GM18873 (cell line): ENCODE measurements around the gene PALD1.

Experiments
- ATAC-seq: cut with Tn5 transposase; IDR thresholded peaks from one replicate; pipeline ENCODE4 v1.9.1; 2021; ENCODE audit warnings: mild to moderate bottlenecking, moderate library complexity, moderate number of reproducible peaks; ENCODE audit not compliant: unreplicated experiment, low FRiP score

The PALD1 gene

DNA sequence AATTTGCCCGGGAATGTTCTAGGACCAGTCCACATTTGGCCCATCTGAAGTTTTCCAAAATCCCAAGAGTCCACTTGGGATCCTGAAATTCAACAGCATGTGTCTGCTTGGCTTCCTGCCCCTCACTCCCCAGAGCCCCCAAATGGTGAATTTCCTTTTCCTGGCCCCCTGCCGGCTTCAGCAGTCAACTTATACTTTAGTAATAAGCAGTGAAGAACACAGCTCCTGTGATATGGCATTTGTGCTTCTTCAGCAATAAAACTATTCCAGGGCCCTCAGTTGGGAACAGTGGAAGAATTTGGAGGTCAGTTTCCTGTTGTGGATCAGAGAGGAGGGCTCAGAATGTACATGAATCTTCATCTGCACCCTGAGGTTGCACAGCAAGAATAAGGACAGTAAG, 72.9 kb downstream of the PALD1 start:
- no peak for ATAC-seq

DNA sequence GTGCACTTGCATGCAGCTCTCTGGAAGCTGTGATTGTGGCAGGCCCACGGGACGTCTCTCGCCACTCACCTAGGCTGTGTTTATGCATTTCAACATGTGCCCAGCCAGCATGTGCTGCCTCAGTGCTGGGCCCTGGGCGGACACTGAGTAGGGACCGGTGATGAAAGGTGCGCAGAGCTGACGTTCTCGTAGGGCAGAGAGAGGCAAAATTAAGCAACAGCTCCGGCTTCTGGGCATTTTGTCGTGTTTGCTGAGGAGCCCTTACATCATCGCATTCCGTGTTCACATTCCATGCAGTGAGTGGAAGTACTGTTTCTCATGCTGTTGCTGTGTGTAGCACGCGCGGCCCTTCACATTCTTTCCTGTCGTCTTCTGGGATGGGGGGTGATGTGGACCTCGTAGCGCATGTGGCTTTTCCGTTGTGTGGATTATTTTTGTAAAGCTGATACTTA, 73.4 kb downstream of the PALD1 start:
- no peak for ATAC-seq

DNA sequence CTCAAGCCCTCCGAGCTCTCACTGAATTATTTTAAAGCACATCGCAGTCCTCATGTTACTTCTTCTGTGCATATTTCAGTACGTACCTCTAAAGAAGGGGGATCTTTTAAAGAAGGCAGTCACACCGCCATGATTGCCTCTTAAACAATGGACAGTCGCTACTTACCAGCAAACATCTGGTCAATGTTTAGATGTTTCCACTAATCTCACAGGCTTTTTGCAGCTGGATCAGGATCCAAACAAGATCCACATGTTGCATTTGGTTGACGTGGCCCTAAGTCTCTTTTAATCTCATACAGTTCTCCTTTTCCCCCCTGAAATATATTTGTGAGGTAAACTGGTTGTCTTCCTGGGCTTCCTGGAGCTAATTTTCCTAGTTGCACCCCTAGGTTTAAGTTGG, 74.0 kb downstream of the PALD1 start:
- no peak for ATAC-seq

DNA sequence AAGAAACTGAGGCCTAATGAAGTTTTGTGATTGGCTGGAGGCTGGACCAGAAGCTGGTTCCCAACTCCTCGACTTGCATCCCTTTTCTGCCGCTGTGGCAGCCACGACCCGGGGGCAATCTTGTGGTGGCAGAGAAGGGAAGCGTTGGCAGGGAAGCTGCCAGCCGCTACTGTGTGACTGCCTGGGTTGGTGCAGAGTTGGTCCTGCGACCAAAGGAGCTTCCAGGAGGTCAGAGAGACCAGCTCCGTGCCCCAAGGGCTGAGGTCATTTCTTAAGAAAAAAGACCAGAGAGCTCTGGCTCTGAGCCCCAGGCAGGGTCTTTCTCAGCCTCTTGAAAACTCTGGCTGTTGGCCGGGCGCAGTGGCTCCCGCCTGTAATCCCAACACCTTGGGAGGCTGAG, 76.8 kb downstream of the PALD1 start:
- ATAC-seq: no peak

DNA sequence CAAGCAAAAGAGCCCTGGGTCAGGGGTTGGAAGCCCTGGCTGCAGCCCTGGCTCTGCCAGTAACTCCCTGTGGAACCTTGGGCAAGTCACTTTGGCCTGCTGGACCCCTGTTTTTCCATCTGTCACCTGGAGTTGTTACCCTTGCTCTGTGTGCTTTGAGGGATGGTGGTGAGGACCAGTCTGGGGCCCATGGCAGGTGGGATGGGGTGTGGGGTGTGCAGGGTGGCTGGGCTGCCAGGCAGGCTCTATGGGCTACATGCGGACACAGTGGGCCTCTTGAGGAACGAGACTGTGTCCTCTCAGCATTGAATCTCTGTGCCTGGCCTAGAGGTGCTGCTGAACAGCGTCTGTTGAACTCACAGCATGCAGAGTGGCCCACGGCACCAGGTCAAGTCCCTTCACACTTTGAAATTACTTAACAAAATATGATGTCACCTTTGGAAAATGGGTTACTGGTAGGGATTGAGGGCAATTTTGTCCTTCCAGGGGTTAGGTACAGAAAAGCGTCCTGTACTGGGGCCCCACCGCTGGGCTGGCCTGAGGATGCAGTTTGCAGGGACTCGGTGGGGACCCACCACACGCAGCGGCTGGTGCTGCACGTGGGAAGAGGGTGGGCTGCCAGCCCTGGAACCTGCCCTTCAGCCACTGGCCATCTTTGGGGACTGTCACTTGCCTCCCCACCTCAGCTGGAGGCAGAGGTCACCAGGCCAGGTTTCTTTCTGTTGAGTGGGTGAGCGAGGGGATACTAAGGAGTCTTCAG, 78.7 kb downstream of the PALD1 start:
- ATAC-seq: no peak

DNA sequence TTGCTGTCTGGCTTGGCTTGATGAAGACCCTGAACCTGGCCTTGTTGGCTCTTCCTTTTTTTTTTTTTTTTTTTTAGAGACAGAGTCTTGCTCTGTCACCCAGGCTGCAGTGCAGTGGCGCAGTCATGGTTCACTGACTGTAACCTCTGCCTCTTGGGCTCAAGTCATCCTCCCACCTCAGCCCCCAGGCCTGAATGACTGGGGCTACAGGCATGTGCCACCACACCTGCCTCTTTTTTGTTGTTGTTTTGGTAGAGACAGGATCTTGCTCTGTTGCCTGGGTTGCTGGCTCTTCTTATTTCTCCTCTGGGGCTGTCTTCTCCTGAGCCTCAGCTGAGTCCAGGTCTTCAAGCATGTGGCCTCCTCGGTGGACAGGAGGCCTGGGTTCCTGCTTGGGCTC, 79.3 kb downstream of the PALD1 start:
- no peak for ATAC-seq

DNA sequence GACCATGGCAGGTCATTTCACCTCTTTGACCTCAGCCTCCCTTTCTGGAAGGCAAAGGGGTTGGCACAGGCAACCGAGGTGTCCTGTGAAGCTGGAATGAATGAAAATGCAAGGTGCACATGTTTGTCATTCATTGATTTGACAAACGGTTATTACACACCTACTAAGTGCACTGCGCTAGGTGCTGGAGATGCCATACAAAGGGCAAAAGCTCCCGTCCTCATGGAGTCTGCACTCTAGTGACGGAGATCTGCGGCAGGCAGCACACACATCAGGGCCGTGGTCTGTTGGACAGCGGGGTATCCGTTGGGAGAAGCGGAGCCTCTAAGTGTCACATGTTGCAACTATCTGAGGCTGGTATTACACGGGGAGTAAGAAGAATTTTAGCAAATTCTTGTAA, 79.7 kb downstream of the PALD1 start:
- ATAC-seq: no peak

DNA sequence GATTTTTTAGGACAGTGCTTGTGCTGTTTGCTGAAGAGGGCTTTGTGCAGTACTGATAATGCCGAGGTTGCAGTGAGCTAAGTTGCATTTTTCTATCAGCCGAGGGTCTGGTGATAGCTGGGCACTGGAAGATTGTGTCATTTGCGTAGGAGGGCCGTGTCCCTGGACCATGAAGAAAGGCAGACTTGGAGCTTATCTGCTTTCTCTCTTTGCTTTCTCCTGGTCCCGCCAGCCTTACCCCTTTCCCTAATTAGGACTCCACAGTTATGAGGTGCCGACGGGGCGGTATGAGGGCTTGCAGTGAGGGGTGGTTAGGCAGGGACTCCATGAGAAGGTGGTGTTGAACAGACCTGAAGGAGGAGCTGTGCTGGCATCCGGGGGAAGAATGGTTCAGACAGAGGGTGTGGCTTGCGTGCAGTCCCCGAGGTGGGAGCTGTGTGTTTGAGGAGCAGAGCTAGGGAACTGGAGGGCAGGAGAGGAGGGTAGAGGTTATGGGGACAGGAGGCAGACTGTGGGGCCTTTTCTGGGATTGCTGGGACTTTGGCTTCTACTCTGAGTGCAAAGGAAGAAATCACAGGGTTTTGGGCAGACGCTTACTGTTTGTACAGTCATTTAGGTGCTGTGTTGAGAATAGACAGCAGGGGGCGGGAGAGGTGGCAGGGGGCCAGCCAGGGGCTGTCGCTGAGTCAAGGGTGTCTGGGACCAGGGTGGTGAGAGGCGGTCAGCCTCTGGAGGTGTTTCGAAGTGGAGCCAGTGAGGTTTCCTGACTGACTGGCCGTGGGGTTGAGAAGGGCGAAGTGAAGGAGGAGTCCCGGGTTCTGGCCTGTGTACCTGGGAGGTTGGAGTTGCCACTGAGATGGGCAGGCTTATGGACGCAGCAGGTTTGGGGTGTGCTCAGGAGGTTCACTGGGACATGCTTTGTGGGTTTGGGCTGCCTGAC, 80.6 kb downstream of the PALD1 start:
- no peak for ATAC-seq

DNA sequence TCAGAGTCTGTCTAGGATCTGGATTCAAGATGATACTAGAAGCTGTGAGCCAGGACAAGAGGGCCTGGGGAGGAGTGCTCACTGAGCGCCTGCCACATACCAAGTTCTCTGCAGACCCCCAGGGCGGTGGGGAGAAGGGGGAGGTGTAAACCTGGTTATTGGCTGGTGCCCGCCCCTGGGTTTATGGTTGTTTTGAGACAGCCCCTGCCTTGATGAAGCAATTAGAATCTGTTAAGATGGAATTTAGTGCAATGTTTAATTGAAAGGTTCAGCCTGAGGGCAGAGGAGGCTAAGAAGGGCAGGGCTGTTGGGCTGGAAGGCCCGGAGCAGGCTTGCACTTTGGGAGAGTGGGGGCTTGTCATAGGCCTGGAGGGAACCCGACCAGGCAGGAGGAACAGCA, 81.3 kb downstream of the PALD1 start:
- no peak for ATAC-seq

DNA sequence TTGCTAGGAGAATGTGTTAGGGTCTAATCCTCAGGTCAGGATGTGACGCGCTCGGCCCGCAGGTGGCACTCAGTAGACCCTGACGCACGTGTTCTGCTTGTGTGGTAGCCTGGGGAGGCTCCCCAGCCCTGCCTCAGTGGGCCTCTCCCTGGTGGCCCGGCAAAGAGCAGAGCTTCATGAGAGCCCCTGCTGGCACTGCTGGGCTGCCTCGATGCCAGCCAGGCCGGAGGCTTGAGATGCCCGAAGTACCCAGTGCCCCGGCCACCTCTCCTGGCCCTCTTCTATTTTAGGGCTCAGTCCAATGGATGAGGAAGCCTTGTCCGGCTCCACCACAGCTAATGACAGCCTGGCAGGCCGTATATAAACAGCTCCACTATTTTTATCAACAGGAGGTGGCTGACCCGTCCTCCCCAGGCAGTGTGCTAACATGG, 82.0 kb downstream of the PALD1 start:
- ATAC-seq: no peak

DNA sequence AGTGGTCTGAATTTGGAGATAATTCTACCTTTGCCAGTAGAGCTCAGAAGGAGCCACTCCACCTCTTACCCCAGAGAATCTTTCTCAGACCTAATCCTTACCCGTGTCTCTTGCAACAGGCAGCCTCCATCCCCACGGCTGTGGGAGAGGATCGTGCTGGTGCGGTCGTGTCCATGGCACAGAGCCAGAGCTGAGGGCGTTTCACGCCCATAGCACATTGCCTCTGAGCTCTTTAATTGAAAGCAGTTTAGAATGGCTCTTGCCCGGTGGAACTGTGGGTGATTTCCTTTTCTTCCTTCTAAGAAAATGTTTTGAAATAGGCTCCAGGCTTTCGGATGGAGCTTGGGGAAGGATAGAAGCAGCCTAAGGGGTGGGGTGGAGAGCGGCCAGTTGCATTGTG, 82.5 kb downstream of the PALD1 start:
- ATAC-seq: no peak

DNA sequence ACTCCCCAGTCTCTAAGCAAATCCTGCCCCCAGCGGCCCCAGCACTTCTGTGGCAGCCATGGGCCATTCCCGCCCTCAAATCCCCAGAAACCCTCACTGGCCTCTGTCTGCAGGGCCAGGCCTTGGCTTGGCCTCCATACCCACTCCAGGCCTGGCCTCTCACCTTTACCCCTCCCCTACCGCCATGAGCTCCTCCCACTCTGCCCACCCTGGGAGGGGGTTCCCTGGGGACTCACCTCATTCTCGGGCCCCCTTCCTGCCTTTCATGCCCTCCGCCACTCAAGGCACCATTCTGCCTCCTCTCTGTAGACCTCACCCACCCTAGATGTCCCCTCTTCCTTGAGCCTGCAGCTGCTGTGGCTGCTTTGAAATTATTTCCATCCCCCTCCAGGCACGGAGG, 83.0 kb downstream of the PALD1 start:
- ATAC-seq: no peak

DNA sequence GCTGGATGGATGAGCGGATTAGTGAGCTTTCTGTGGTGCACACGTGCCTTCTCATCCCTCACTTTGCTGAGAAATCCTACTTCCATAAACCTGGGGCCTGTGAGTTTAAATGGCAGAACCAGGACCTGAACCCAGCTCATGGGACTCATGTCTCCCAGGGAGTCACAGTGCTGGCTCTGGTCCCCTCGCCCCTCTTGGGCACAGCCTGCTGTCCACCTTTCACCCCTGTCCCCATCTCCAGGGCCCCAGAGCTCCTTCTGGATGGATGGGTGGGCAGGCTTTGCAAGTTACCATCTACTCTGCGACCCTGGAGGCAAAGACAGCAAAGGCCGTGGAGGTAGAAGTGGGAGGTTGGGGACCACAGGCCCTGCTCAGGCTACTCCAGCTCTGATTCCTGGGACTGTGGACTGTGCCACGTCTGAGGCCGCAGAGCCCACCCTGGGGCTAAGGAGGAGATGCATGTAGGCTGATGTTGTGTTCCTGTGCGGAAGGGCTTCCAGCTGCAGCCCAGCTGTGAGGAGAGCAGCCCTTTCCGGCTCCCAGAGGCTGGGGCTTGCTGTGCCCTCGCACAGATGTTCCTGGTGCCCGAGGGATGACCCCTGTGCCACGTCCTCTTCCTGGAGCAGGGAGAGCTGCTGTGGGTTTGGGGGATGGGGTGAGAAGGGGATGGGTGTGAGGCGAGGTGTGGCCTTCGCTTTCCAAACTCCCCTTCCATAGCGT, 83.6 kb downstream of the PALD1 start:
- no peak for ATAC-seq

DNA sequence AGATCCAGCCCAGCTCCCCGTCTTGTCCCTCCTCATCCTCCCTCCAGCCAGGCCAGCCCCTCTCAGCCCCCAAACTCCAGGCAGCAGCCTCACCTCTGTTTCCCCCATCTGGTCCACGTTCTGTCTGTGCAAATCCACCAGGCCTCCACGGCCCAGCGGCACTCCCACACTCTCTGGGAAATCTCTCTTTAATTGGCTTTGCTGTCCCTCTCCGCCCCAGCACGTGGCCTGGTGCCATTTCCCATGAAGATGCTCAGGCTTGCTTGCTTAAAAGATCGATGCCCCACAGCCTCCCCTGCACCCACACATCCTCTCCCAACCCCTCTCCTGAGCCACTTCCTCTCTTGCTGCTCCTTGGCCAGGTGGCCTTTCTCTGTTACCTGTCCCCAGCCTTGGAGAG, 84.7 kb downstream of the PALD1 start:
- no peak for ATAC-seq

DNA sequence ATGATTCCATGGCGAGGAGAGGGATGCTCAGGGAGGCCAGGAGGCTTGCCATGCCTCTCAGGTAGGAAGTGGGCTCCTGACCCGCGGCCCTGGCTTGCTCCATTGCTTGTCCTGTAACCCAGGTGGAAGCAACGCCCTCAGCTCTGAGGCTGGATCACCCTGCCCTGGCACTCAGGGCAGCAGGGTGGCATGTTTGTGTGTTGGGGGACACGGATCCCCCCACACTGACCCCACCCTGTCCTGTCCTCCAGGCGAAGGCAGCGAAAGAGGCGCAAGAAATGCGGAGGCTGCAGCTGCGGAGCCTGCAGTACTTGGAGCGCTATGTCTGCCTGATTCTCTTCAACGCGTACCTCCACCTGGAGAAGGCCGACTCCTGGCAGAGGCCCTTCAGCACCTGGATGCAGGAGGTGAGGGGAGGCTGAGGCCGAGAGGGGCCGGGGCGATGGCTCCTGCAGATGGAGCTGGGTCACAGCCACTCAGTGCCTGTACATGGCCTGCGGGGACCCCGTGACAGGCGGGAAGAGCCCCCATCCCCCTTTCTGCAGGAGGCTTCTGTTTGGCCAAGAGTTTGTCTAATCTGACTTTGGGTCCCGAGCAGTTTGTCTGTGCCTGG, 85.7 kb downstream of the PALD1 start:
- ATAC-seq: no peak

DNA sequence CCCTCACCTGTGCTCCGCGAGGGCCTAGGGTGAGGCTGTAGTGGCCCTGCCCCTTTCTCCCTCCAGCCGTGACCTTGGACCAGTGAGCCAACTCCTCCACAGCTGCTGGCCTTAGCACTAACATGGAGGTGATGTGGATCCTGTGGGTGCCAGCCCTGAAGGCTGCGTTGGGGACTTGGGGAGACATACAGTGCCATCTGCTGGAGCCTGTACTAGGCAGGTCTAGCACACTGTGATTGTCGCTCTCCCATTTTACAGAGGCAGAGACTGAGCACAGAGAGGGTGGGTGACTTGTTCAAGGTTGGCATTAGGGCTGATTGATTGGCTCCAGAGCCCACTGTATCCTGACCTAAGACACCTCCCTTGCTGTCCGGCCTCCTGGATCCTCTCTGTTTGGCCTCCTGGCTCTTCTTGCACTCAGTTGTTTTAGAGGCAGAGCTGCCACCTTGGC, 86.4 kb downstream of the PALD1 start:
- no peak for ATAC-seq

DNA sequence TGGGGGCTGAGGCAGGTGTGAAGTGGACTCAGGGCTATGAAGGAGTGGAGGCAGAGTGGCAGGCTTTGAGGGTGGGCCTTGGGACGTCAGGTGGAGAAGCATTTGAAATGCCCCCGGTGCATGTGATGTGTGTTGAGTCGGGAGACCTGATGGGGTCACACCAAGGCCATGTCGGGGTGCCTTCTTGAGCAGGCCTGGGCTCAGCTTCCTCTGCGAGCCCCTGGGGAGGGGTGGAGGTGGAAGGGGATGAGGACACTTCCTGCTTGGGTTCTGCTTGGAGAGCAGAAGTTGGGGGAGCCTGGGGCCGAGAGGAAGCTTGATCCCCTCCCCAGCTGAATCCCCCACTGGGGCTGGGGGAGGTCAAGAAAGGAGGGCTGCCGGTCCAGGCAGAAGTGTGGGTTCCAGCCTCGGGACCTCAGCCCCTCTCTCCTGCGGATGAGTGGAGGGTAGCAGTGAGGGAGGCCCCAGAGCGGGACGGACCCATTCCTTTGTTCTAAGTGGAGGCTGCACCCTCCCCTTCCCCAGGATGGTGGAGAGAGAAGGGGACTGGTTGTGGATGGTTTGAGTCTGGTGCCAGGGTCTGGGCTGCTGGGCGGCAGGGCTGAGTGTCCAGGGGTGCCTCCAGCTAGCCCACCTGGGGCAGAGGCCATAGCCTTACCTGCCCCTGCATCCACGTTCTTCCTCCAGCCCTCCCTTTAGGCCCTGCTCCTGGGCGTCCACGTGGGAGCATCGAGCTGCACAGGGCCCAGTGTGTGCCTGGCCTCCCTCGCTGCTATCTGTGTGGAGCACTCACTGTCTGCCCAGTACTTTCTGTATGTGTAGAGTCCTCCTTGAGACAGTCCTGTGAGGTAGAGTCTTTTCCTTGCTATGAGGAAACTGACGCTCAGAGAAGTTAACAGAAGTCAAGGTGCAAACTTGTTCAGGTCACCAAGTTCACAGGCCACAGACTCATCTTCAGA, 87.3 kb downstream of the PALD1 start:
- ATAC-seq: no peak

DNA sequence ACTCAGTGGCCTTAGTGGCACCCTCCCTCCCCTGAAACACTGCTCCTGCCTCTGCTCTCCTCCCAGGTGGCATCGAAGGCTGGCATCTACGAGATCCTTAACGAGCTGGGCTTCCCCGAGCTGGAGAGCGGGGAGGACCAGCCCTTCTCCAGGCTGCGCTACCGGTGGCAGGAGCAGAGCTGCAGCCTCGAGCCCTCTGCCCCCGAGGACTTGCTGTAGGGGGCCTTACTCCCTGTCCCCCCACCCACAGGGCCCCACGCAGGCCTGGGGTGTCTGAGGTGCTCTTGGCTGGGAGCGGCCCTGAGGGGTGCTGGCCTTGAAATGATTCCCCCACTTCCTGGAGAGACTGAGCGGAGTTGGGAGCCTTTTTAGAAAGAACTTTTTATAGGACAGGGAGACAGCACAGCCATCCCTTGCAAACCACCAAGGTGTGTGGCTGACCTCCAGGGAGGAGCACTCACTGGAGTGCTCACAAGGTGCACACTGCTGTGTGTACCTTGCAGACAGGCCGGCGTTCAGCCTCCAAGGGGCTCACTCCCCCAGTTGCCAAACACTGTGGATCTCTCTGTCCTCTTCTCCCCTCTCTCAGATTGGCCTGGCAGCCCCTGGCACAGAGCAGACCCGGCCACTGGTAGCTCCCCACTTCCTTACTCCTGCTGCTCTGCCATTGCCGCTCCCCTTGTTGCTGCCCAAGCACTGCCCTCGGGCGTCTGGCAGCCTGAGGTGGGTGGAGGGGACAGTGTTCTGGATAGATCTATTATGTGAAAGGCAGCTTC, 88.1 kb downstream of the PALD1 start:
- no peak for ATAC-seq

DNA sequence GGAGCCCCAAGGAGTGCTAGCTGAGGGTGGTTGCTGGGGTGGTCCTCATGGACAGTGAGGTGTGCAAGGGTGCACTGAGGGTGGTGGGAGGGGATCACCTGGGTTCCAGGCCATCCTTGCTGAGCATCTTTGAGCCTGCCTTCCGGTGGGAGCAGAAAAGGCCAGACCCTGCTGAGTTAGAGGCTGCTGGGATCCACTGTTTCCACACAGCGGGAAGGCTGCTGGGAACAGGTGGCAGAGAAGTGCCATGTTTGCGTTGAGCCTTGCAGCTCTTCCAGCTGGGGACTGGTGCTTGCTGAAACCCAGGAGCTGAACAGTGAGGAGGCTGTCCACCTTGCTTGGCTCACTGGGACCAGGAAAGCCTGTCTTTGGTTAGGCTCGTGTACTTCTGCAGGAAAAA, 89.0 kb downstream of the PALD1 start:
- no peak for ATAC-seq
